Measurements from ENCODE around the gene PRR5L. TPM values are rescaled to one million over a fixed set of nuclear protein-coding genes. Genes with fewer than 3 reads are reported as not detected.

PRR5L gene
- total RNA-seq, 1 donor from 2014 or later: 14.7 TPM

GRCh38 chr11:36452236-36452940 lies 156.3 kb downstream of the PRR5L start:
- Histone ChIP-seq H3K4me2 (no peak overlapping the region), H3K27ac (no peak overlapping the region), H3K9me3 (ENCODE audit: low read depth) (no peaks in the 10 kb centered on the region), H2AFZ (replicated peaks) (no peak overlapping the region), H3F3A (ENCODE audit: low read depth) (peaks cover 36% of the 10 kb centered on the region), H3K79me2 (ENCODE audit: low read depth) (no peaks in the 10 kb centered on the region), H3K4me1 (peaks cover 45% of the 10 kb centered on the region), H3K4me3 (no peak overlapping the region), H3K27me3 (no peaks in the 10 kb centered on the region), H3K36me3 (no peaks in the 10 kb centered on the region), H3K9ac (no peak overlapping the region), H4K20me1 (ENCODE audit: low read depth) (no peaks in the 10 kb centered on the region)
- H3K9me3 Mint-ChIP-seq: no peaks in the 10 kb centered on the region
- peaks cover 37% of the 10 kb centered on the region for H3K36me3 Mint-ChIP-seq
- H3K4me1 Mint-ChIP-seq: peaks cover 59% of the 10 kb centered on the region
- no peak overlapping the region for H3K4me3 Mint-ChIP-seq
- no peak for TF ChIP-seq EZH2phosphoT487 (IDR thresholded peaks at IDR 0.05)
- no peak for TF ChIP-seq CTCF (IDR thresholded peaks at IDR 0.05)
- TF ChIP-seq EZH2 (IDR thresholded peaks at IDR 0.05): no peak
- DNase-seq (ENCODE audit: low spot score): no peak
- H3K27ac Mint-ChIP-seq: peak overlapping the region; percentile 83
- H3K27me3 Mint-ChIP-seq (ENCODE audit: insufficient read depth, low read depth): peaks cover 11% of the 10 kb centered on the region

GRCh38 chr11:36452961-36453360 lies 156.9 kb downstream of the PRR5L start:
- Mint-ChIP-seq H3K27ac (peak overlapping the region; percentile 23), H3K9me3 (no peaks in the 10 kb centered on the region), H3K4me3 (no peak overlapping the region), H3K27me3 (ENCODE audit: insufficient read depth, low read depth) (peaks cover 11% of the 10 kb centered on the region), H3K4me1 (peaks cover 58% of the 10 kb centered on the region), H3K36me3 (peaks cover 42% of the 10 kb centered on the region)
- Histone ChIP-seq H3K36me3 (no peaks in the 10 kb centered on the region), H2AFZ (replicated peaks) (no peak overlapping the region), H3K27me3 (no peaks in the 10 kb centered on the region), H3K9ac (no peak overlapping the region), H3K9me3 (ENCODE audit: low read depth) (no peaks in the 10 kb centered on the region), H3K79me2 (ENCODE audit: low read depth) (no peaks in the 10 kb centered on the region), H3K4me1 (peaks cover 42% of the 10 kb centered on the region), H3K27ac (no peak overlapping the region), H3K4me3 (no peak overlapping the region), H4K20me1 (ENCODE audit: low read depth) (no peaks in the 10 kb centered on the region), H3K4me2 (no peak overlapping the region), H3F3A (ENCODE audit: low read depth) (peaks cover 36% of the 10 kb centered on the region)
- TF ChIP-seq CTCF (IDR thresholded peaks at IDR 0.05): no peak
- no peak for TF ChIP-seq EZH2 (IDR thresholded peaks at IDR 0.05)
- TF ChIP-seq EZH2phosphoT487 (IDR thresholded peaks at IDR 0.05): no peak
- DNase-seq (ENCODE audit: low spot score): no peak

DNA sequence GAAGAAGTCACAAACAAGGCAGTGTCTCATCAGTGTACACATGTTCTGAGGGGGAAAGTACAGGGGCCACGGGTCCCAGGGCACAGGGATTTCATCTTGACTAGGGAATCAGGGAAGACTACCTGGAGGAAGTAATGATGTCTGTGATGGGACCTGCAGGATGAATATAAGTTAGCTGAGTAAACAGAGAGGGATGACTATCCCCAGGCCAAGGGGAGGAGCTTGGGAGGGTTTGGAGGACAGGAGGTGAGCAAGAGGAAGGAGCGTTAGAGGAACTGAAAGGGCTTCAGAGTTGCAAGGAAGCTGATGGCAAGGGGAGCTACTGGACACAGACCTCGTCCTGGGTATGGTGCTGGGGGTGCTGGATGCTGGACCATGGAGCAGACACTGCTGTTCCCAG lies 157.6 kb downstream of the PRR5L start:
- Histone ChIP-seq H3K4me1 (peaks cover 42% of the 10 kb centered on the region), H3F3A (ENCODE audit: low read depth) (peaks cover 36% of the 10 kb centered on the region), H3K4me2 (peak overlapping the region; percentile 58), H3K4me3 (no peak overlapping the region), H3K9ac (no peak overlapping the region), H3K27ac (peak overlapping the region; percentile 92), H3K79me2 (ENCODE audit: low read depth) (no peaks in the 10 kb centered on the region), H2AFZ (replicated peaks) (no peak overlapping the region), H3K36me3 (no peaks in the 10 kb centered on the region), H3K9me3 (ENCODE audit: low read depth) (no peaks in the 10 kb centered on the region), H4K20me1 (ENCODE audit: low read depth) (no peaks in the 10 kb centered on the region), H3K27me3 (no peaks in the 10 kb centered on the region)
- H3K36me3 Mint-ChIP-seq: peaks cover 38% of the 10 kb centered on the region
- peak overlapping the region; percentile 43 for H3K4me3 Mint-ChIP-seq
- H3K27me3 Mint-ChIP-seq (ENCODE audit: insufficient read depth, low read depth): peaks cover 8% of the 10 kb centered on the region
- no peak for DNase-seq (ENCODE audit: low spot score)
- H3K4me1 Mint-ChIP-seq: peaks cover 58% of the 10 kb centered on the region
- peak overlapping the region; percentile 99 for H3K27ac Mint-ChIP-seq
- TF ChIP-seq CTCF (IDR thresholded peaks at IDR 0.05): no peak
- no peak for TF ChIP-seq EZH2phosphoT487 (IDR thresholded peaks at IDR 0.05)
- H3K9me3 Mint-ChIP-seq: no peaks in the 10 kb centered on the region

Measured in neural progenitor cell (in vitro differentiated cells).